CD4-positive, alpha-beta T cell treated with Interleukin-10 for 1 hour (primary cell): Measurements from ENCODE around the gene ROCK1.

ENCODE experiments used
- DNase-seq: peaks from one replicate; pipeline ENCODE4 v3.0.0-alpha.2; 2020

Gene ROCK1

GRCh38 chr18:21101172-21101571, 10.4 kb downstream of the ROCK1 start:
- DNase-seq: no peak

DNA sequence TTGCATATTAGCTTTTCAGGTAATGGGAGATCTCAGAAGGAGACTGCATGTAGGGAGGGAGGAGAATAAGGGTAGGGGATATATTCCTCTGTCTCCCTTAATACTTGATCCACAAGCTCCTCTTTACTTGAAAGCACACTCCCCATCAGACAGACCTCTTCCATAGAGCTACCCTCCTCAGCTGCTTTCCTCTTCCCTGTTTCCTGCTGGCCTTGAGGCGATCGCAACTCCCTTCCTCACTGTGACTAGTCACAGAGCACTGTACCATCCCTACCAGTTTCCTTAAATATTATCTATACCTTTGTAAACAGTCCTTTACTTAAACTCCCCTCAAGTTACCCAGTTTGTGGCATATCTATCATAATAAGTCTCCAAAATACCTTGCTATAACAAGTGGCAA, 10.9 kb downstream of the ROCK1 start:
- no peak for DNase-seq

- DNase-seq: no peak
Measured at GRCh38 chr18:21100146-21100545, 11.5 kb downstream of the ROCK1 start.

DNA sequence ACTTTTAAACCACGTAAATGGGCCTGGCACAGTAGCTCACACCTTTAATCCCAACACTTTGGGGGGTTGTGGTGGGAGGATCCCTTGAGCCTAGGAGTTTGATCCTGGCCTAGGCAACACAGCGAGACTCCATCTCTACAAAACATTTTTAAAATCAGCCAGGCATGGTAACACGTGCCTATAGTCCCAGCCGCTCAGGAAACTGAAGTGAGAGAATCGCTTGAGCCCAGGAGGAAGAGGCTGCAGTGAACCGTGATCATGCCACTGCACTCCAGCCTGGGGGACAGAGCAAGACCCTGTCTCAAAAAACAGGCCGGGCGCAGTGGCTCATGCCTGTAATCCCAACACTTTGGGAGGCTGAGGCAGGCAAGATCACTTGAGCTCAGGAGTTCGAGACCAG, 12.2 kb downstream of the ROCK1 start:
- DNase-seq: no peak

DNA sequence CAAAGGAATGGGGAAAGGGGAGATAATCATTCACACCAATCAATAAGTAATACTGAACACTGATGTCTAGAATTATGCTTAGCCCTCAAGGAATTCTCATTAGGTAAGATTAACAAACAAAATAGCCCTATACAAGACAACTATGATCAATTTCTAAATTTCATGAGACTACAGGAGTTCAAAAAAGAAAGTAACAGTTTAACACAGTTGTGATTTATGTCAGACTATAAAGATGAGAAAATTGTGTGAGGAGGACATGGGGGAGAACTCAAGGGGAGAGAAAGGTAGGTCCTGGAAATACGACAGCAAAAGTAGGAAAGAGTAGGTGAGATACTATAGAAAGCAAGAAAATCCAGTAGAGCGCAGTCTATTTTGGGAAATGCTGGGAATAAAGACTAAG, 14.9 kb downstream of the ROCK1 start:
- no peak for DNase-seq

DNA sequence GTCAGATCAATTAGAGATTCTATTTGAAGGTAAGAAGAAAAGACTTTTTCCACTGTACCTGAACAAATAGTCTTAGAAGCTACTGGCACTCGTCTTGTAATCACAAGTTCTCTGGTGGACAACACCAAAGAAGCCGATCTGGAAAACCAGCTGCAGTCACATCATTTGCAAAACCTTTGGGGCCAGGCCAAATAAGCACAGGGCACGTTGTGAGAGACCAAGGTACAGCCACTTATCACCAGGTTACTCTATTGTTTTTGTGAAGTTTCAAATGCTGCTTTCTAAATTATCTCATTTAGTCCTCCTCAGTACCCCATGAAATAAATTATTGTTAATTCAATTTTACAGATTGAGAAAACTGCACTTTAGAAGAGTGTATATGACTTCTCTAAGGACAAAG, 18.5 kb downstream of the ROCK1 start:
- DNase-seq: no peak

DNA sequence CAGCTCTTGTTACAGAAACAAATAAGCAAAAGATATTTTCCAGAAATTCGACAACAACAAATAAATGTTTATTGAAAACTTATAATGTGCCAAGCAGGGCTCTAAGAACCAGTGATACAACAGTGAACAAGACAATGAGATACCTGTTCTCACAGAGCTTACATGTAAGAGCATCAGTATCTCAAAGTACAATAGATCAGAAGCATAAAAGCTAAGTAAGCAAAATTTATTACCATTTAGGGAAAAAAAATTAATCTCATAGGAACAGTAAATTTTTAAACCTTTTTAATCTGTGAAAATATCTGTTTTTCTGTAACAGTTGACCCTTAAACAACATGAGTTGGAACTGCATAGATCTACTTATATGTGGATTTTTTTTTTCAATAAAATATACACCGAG, 20.9 kb downstream of the ROCK1 start:
- no peak for DNase-seq

DNA sequence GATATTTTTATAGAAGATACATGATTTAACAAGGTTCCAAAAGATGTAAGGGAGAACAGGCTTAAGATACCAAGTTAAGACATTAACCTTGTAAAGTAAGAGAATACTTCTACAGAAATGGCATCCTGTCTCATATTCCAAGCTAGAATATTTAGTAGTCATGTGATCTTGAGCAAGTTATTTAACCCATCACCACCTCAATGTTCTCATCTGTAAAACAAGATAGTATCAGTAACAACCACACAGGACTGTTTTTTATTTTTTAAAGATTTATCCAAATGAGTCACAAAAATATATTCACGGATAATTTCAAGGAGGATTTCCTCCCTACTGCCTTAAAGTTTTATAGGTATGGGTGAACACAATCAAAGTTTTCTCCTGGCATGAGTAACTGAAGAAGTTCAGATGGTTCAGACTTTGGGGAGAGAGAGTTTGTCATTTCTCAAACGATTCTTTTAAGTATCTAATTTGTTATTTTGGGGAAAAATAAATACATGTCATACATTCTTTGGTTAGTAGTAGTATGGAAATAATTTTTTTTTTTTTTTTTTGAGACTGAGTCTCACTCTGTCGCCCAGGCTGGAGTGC, 25.9 kb downstream of the ROCK1 start:
- no peak for DNase-seq

DNA sequence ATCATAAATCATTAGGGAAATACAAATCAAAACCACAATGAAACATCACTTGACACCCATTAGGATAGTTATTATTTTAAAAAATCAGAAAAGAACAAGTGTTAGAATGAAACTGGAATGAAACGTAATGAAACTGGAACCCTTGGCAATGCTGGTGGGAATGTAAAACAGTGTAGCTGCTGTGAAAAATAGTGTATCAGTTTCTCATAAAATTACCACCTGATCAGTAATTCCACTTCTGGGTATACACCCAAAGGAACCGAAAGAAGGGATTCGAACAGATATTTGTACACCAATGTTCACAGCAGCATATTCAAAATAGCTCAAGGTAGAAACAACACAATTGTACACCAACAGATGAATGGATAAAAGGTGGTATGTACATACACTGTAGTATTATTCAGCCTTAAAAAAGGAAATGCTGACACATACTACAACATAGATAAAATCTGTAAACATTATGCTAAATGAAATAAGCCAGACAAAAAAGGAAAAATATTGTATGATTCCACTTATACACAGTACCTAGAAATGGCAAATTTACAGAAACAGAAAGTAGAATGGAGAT, 27.0 kb downstream of the ROCK1 start:
- DNase-seq: no peak

- no peak for DNase-seq
Measured at GRCh38 chr18:21083017-21083416, 28.6 kb downstream of the ROCK1 start.

- DNase-seq: no peak
Measured at GRCh38 chr18:21081426-21081825, 30.2 kb downstream of the ROCK1 start.

GRCh38 chr18:21080576-21080975, 31.0 kb downstream of the ROCK1 start:
- no peak for DNase-seq

GRCh38 chr18:21074336-21075323, 37.0 kb downstream of the ROCK1 start:
- DNase-seq: no peak

- DNase-seq: no peak
Measured at GRCh38 chr18:21073180-21073579, 38.4 kb downstream of the ROCK1 start.

GRCh38 chr18:21071071-21071470, 40.5 kb downstream of the ROCK1 start:
- DNase-seq: no peak

DNA sequence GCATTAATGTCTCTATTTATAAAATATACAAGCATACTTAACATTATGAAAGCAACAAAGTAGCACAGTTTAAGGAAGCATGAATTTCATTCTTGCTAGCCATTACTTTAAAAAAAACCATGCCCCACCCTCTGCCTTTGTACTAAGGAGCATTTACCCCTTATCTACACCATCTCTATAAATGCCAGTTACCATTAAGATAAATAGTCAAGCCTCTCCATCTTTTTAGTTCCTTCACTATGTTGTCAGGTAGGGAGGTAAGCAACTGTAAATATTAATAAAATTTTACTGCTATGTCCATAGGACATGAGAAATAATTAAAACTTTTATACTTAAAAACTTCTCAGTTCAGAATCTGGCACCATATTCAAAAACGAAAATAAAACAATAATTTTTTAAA, 42.1 kb downstream of the ROCK1 start:
- DNase-seq: no peak

DNA sequence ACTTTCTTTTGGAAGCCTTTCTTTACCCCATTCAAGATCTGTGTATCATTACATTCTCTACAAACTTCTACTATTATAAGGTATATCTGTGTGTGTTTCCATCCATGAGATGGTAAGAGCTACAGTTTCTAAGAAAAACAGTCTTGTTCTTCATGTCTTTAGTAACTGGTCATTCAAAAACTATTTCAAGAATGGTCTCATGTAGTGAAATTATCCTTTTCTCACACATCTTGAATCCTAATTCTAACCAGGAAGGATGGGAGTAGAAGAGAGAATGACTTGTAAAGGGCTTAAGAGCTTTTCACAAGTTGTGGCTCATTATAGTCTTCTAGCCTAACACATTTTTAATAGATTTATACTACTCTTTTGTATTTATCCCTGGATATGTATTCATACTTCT, 47.3 kb downstream of the ROCK1 start:
- DNase-seq: no peak

- DNase-seq: no peak
Measured at GRCh38 chr18:21063011-21063410, 48.6 kb downstream of the ROCK1 start.

DNA sequence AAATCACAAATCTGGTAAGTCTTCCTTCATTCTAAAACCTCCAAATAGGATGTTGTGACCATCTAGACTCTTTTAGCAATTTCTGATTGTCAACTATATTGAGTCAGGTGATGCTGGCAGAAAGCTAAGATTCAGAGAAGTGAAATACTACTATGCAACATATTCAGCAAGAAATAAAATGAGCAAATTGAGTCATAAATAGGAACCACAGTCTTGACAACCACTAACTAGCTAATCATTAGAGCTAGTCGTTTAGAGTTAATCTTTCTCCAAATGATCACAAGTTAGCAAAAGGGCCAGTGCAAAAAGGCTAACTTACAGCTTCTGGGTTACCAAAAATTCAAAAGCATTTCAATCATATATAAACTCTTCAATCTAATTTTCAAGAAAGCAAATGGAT, 54.5 kb downstream of the ROCK1 start:
- DNase-seq: no peak

DNA sequence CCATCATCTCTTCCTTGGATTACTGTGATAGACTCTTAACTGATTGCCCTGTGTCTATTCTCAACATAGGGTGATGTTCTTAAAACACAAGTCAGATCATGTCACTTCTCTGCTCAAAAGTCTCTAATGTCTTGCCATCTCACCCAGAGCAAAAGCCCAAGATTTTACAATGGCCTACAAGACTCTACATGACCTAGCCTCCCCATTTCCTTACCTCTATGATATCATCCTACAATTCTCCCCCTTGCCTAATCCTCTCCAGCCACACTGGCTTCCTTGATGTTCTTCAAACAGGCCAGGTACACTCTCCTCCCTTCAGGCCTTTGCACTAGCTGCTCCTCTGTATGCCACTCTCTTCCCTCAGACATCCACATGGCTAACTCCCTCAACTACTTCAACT, 55.1 kb downstream of the ROCK1 start:
- no peak for DNase-seq

DNA sequence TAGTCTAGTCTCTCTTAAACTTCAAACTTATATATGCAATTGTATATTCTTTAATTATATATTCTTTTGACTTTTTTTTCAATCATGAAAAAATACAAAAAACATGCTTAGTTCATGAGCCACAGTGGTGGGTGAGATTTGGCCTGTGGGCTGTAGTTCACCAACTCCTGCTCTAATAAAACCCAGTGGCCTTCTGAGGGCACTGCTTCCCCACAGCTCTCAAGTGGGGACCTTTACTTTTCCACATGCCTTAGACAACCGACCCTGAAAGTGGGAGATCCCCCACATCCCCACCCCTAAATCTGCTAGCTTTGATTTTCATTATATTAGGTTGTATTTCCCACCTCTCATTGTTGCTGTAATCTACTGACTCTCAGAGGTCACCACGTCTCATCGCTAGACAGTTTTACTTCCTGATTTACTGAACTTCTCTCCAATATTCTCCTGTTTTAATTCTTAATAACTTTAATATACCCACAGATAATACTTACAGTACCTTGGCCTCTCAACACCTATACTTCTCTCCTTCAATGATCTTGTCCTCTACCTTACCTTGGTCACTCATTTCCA, 57.3 kb downstream of the ROCK1 start:
- DNase-seq: no peak

- no peak for DNase-seq
Measured at GRCh38 chr18:21053127-21053526, 58.5 kb downstream of the ROCK1 start.

DNA sequence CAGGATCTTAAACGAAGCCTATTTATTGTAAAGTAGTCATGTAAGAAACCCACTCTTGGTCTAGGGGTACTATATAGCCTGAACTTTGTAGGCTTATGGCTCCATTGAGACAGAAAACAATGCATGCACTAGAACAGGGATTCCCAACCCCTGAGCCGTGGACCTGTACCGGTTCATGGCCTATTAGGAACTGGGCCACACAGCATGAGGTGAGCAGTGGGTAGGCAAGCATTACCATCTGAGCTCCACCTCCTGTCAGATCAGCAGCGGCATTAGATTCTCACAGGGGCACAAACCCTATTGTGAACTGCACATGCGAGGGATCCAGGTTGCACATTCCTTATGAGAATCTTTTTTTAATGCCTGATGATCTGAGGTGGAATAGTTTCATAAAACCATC, 59.2 kb downstream of the ROCK1 start:
- DNase-seq: no peak

DNA sequence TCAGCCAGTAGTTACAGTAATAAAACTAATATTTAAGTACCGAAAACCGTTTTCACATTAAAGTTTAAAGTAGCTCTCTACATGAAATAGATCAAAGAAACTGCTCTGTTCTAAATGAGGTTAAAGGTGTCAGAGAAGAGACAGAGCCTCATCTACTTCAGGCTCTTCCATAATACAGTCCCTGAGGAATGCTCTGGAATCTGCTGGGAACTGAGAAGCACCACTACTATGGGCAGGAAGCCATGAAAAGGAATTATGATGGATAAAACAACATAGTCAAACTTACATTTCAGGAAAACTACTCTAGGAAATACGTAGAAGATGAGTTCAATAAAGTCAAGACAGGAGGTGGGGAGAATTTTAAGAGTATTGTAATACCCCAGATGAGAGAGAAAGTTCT, 60.0 kb downstream of the ROCK1 start:
- DNase-seq: no peak
